Stomach (tissue), 9 donors: ENCODE results near the gene SMOC2. TPM values are rescaled to one million over a fixed set of nuclear protein-coding genes. Genes with fewer than 3 reads are reported as not detected.

ENCODE experiments used
- DNase-seq, 2 donors: peaks; one replicate each; pipeline versions ENCODE4 v3.0.0 to v3.0.0-alpha.2; 2013 to 2019
- H3K27ac ChIP-seq, 5 donors: fragments of 200-600 bp in 4 of 5; sonication (generic) in 4 of 5; one replicate each; pipeline ENCODE4 v1.5.1; 2013 to 2019; ENCODE audit warnings: mild to moderate bottlenecking in 1 of 5, moderate library complexity in 1 of 5
- H3K27me3 ChIP-seq, 3 donors: fragments of 200-600 bp; sonication (generic); one replicate each; pipeline ENCODE4 v1.5.1; 2017 to 2019; ENCODE audit warnings: mixed run types in 1 of 3
- H3K36me3 ChIP-seq, 4 donors: fragments of 200-600 bp; sonication (generic); 1 replicate in 3 of 4; 2 replicates in 1 of 4; pipeline ENCODE4 v1.5.1; 2016 to 2019
- H3K4me1 ChIP-seq, 4 donors: fragments of 200-600 bp; sonication (generic); one replicate each; pipeline ENCODE4 v1.5.1; 2016 to 2019
- H3K4me3 ChIP-seq, 4 donors: fragments of 200-600 bp; sonication (generic) in 3 of 4; one replicate each; pipeline ENCODE4 v1.5.1; 2016 to 2019; ENCODE audit warnings: mild to moderate bottlenecking in 1 of 4
- H3K9me3 ChIP-seq, 4 donors: fragments of 200-600 bp; sonication (generic); one replicate each; pipeline ENCODE4 v1.5.1; 2016 to 2019
- EP300 ChIP-seq: sonication (generic); formaldehyde crosslinking; IDR thresholded peaks from one replicate; pipeline ENCODE4 v1.6.1; 2017; ENCODE audit warnings: antibody characterized with exemption
- POLR2A ChIP-seq, 4 donors: fragments of 450-650 bp; IDR thresholded peaks; one replicate each; pipeline ENCODE4 v1.6.1; 2016; ENCODE audit warnings: antibody characterized with exemption in 4 of 4, control low read depth in 2 of 4, mild to moderate bottlenecking in 1 of 4, moderate library complexity in 1 of 4
- POLR2AphosphoS5 ChIP-seq, 3 donors: sonication (generic); formaldehyde crosslinking; IDR thresholded peaks; one replicate each; pipeline ENCODE4 v1.6.1; 2016; ENCODE audit warnings: antibody characterized with exemption in 3 of 3
- WGBS, 5 donors: extraction: QIAGEN DNeasy Blood & Tissue Kit in 3 of 5; methylation state at CpG; one replicate each; pipeline versions ENCODE4 v1.1.5 to v1.1.7; 2013 to 2018; 5-methylcytosine and 5-hydroxymethylcytosine counted together
- intact Hi-C: fragments of 100-400 bp; cut with DNase I; formaldehyde crosslinking; loops from one replicate; pipeline ENCODE4 v1.15.1; 2023; ENCODE audit warnings: low total_unique reads
- polyA plus RNA-seq, 3 donors: library from polyadenylated mRNA; stranded (reverse); fragments of 200-250 nt; gene quantifications; one replicate each; pipeline ENCODE4 v1.2.3, GENCODE V29; 2013
- total RNA-seq, 5 donors: library from RNA; depleted of rRNA; stranded (reverse); fragments of >200 nt; gene quantifications; one replicate each; pipeline versions ENCODE4 v1.1.0 to v1.2.3, GENCODE V29; 2014 to 2016
- TF ChIP-seq, protein P1 (sequence below), 7 experiments: fragments of 450-650 bp in 4 of 7; fragments of 200-600 bp in 3 of 7; sonication (generic) in 3 of 7; IDR thresholded peaks; one replicate each; pipeline ENCODE4 v1.5.1; 2016 to 2019; ENCODE audit warnings: antibody characterized with exemption in 7 of 7, control low read depth in 2 of 7, mild to moderate bottlenecking in 1 of 7
- donor health status: healthy with polysubstance abuse.
- donor health status: Bipolar disorder and iron deficiency.
- donor health status: healthy.

Gene SMOC2
- total and polyA plus RNA-seq, 8 donors = 7.9 to 520 (median 76.9) TPM

DNA sequence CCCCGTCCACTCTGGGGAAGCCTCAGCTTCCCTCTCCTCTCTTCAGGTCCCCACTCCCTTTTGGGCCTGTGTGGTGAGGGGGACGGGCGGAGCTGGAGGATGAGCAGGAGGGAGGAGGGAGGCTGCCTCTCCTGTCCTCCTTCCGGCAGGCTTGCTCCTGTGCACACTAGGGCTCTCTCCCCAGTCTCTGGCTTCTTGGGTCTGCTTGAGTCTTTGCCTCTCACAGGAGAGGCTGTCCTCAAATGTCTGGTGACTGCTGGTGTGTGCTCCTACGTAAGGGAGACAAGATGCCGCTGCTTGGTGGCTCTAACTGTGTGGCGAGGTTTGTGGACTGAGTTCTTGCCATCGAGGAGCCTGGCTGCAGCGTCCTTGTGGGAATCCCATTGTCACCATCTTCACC, 8.8 kb upstream of the SMOC2 start:
- intact Hi-C loops = no loop called here
- Histone ChIP-seq H3K4me1 (peaks cover 0 to 6% (median 0%) of the 10 kb centered on the region in 4 donors), H3K4me3 (no peak overlapping the region), H3K36me3 (no peaks in the 10 kb centered on the region), H3K9me3 (no peaks in the 10 kb centered on the region), H3K27me3 (peaks cover 0 to 4% (median 0%) of the 10 kb centered on the region in 3 donors), H3K27ac (no peak overlapping the region)
- 80 to 89% (median 87%) methylated on average over 9 of the region's 9 CpGs for WGBS, 5 donors
- no peak for DNase-seq
- TF ChIP-seq POLR2A (IDR thresholded peaks at IDR 0.05) (no peak), POLR2AphosphoS5 (IDR thresholded peaks at IDR 0.05) (no peak), EP300 (no peak)
- TF ChIP-seq, protein P1, sequence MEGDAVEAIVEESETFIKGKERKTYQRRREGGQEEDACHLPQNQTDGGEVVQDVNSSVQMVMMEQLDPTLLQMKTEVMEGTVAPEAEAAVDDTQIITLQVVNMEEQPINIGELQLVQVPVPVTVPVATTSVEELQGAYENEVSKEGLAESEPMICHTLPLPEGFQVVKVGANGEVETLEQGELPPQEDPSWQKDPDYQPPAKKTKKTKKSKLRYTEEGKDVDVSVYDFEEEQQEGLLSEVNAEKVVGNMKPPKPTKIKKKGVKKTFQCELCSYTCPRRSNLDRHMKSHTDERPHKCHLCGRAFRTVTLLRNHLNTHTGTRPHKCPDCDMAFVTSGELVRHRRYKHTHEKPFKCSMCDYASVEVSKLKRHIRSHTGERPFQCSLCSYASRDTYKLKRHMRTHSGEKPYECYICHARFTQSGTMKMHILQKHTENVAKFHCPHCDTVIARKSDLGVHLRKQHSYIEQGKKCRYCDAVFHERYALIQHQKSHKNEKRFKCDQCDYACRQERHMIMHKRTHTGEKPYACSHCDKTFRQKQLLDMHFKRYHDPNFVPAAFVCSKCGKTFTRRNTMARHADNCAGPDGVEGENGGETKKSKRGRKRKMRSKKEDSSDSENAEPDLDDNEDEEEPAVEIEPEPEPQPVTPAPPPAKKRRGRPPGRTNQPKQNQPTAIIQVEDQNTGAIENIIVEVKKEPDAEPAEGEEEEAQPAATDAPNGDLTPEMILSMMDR (IDR thresholded peaks at IDR 0.05) = no peak

DNA sequence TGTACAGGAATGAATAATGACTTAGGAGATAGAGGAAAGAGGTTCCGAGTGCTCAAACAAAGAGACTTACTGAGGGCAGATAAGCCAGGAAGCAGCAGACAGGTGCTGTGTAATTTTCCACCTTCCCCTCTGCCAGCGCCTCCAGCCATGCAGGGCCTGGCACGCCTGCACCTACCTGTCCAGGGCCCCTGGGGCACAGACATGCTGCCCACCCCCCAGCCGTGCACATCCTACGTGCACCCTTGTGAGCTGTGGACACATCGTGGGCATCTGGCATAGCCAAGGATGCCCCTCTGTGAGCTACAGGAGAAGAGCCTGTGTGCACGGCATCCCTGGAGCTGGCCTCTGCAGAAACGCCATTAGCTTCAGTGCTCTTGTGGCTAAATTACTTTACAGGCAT, 7.1 kb upstream of the SMOC2 start:
- H3K27me3 ChIP-seq = peaks cover 0 to 4% (median 0%) of the 10 kb centered on the region in 3 donors
- intact Hi-C loops = no loop called here
- no peaks in the 10 kb centered on the region for H3K36me3 ChIP-seq
- H3K4me3 ChIP-seq = no peak overlapping the region
- no peaks in the 10 kb centered on the region for H3K9me3 ChIP-seq
- TF ChIP-seq, protein P1 (IDR thresholded peaks at IDR 0.05) = no peak
- no peak for TF ChIP-seq POLR2AphosphoS5 (IDR thresholded peaks at IDR 0.05)
- TF ChIP-seq POLR2A (IDR thresholded peaks at IDR 0.05) = no peak
- no peak for TF ChIP-seq EP300
- H3K27ac ChIP-seq = no peak overlapping the region
- DNase-seq = no peak
- 77 to 86% (median 83%) methylated on average over 8 of the region's 8 CpGs for WGBS, 5 donors
- no peaks in the 10 kb centered on the region for H3K4me1 ChIP-seq

DNA sequence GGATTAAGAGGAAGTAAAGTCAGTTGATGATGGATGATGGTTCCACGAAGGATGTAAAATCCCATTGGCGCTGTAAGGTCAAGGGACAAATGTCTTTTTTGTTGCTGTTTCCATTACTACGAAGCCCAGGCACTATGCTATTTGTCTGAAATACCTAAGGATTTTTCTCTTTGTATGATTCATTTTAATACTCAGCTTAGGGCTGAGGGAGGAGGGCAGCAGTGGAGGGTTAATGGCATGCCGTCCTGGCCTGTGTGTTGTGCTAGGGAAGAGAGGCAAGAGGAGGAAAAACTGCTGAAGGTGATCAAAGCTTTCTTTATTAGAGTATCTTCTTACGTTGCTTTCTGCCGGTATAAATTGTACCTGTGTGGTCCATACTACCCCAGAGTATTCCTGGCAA, 6.5 kb upstream of the SMOC2 start:
- intact Hi-C loops = no loop called here
- DNase-seq = no peak
- TF ChIP-seq, protein P1 (IDR thresholded peaks at IDR 0.05) = no peak
- TF ChIP-seq POLR2A (IDR thresholded peaks at IDR 0.05) (no peak), POLR2AphosphoS5 (IDR thresholded peaks at IDR 0.05) (no peak), EP300 (no peak)
- Histone ChIP-seq H3K4me1 (no peaks in the 10 kb centered on the region), H3K36me3 (no peaks in the 10 kb centered on the region), H3K27me3 (peaks cover 0 to 4% (median 0%) of the 10 kb centered on the region in 3 donors), H3K4me3 (no peak overlapping the region), H3K9me3 (no peaks in the 10 kb centered on the region), H3K27ac (no peak overlapping the region)
- WGBS, 5 donors = 62 to 74% (median 67%) methylated on average over 6 of the region's 6 CpGs

DNA sequence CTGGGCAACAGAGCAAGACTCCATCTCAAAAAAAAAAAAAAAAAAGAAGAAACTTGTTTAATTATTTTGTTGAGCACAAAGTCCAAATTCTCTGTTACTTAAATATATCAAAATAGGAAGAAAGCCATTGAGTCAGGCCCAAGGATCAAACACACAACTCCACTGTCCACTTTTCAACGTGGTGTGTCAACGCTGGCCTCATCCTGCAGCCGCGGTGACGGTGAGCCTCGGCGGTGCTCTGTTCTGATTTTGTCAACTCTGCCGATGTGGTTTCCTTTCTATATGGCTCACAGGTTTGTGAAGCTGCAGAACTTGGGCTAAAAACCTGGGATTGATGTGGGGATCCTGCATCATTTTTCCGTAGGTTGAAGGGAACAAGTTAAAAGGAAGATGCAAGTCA, 3.2 kb upstream of the SMOC2 start:
- Histone ChIP-seq H3K4me3 (no peak overlapping the region), H3K9me3 (no peaks in the 10 kb centered on the region), H3K27me3 (peaks cover 4 to 31% (median 22%) of the 10 kb centered on the region in 3 donors), H3K4me1 (peaks cover 14 to 32% (median 22%) of the 10 kb centered on the region in 4 donors), H3K36me3 (no peaks in the 10 kb centered on the region), H3K27ac (no peak overlapping the region)
- DNase-seq = no peak
- intact Hi-C loops = no loop called here
- TF ChIP-seq, protein P1 (IDR thresholded peaks at IDR 0.05) = no peak
- TF ChIP-seq POLR2AphosphoS5 (IDR thresholded peaks at IDR 0.05) = no peak
- TF ChIP-seq EP300 = no peak
- TF ChIP-seq POLR2A (IDR thresholded peaks at IDR 0.05) = no peak
- 79 to 88% (median 84%) methylated on average over 9 of the region's 9 CpGs for WGBS, 5 donors
